HepG2 (cell line): ENCODE measurements around the gene ZNF763. TPM values are rescaled to one million over a fixed set of nuclear protein-coding genes. Genes with fewer than 3 reads are reported as not detected.
A peak's percentile ranks its signal among the peaks of the same experiment; 100 is the strongest.

Experiments
- ARHGAP35 ChIP-seq: sonication (generic); formaldehyde crosslinking; IDR thresholded peaks from 2 replicates; pipeline ENCODE4 v1.9.0; 2022; ENCODE audit warnings: mild to moderate bottlenecking, inconsistent platforms, moderate library complexity, missing genetic modification reagents, borderline replicate concordance
- CEBPG ChIP-seq: IDR thresholded peaks from 2 replicates; pipeline ENCODE4 v1.6.1; 2016
- FOXK2 ChIP-seq: fragments of 450-650 bp; IDR thresholded peaks from 2 replicates; pipeline ENCODE4 v1.6.1; 2016
- KDM4B ChIP-seq: sonication (generic); formaldehyde crosslinking; IDR thresholded peaks from 2 replicates; pipeline ENCODE4 v1.4.0; 2020; ENCODE audit warnings: missing genetic modification reagents
- MAFK ChIP-seq, 2 experiments: IDR thresholded peaks in 1 of 2; conservative IDR thresholded peaks in 1 of 2; 2 replicates each; pipeline ENCODE4 v1.6.1; 2011; ENCODE audit warnings: improper control_type of control experiment in 2 of 2, low read length in 2 of 2
- MBNL3 ChIP-seq: fragments of 250-450 bp; sonication (Bioruptor Pico); conservative IDR thresholded peaks from 2 replicates; pipeline ENCODE4 v1.8.0; 2022; ENCODE audit warnings: mild to moderate bottlenecking, inconsistent platforms
- MIER3 ChIP-seq: IDR thresholded peaks from 2 replicates; pipeline ENCODE4 v1.6.1; 2016; ENCODE audit warnings: missing compliant biosample characterization, borderline replicate concordance
- POLR2AphosphoS5 ChIP-seq: IDR thresholded peaks from 2 replicates; pipeline ENCODE4 v1.6.1; 2012; ENCODE audit warnings: low read depth, low read length
- RBFOX2 ChIP-seq: fragments of 200-400 bp; formaldehyde crosslinking; IDR thresholded peaks from 2 replicates; pipeline ENCODE4 v1.6.1; 2017; ENCODE audit warnings: low read depth, mild to moderate bottlenecking, low read length
- SAP130 ChIP-seq: IDR thresholded peaks from 2 replicates; pipeline ENCODE4 v1.6.1; 2016; ENCODE audit warnings: low read depth
- SCMH1 ChIP-seq: sonication (generic); formaldehyde crosslinking; IDR thresholded peaks from 2 replicates; pipeline ENCODE4 v1.9.0; 2021; ENCODE audit warnings: missing genetic modification reagents, mild to moderate bottlenecking, borderline replicate concordance
- ZNF235 ChIP-seq: sonication (generic); formaldehyde crosslinking; IDR thresholded peaks from 2 replicates; pipeline ENCODE4 v1.8.1; 2023; ENCODE audit warnings: mild to moderate bottlenecking, missing genetic modification reagents, borderline replicate concordance
- ZNF3 ChIP-seq: IDR thresholded peaks from 2 replicates; pipeline ENCODE4 v1.7.0; 2017; ENCODE audit warnings: inconsistent platforms
- polyA plus RNA-seq, 8 experiments: library from polyadenylated mRNA; depleted of rRNA in 3 of 8; stranded (reverse) in 7 of 8; unstranded in 1 of 8; fragments of >200 nt; fragmentation: Illumina TruSeq in 4 of 8; extraction: Trizol in 4 of 8; gene quantifications; 2 replicates each; pipeline versions ENCODE4 v1.2.1 to v1.2.3, GENCODE V29; 2011 to 2016; ENCODE audit warnings: low read depth in 4 of 8, missing spikeins in 1 of 8, mixed read lengths in 1 of 8; ENCODE audit not compliant: insufficient read depth in 1 of 8
- total RNA-seq, 5 experiments: library from RNA; depleted of rRNA; stranded (reverse); fragments of >200 nt; fragmentation: Illumina TruSeq; extraction: Trizol; gene quantifications; 2 replicates each; pipeline ENCODE4 v1.2.3, GENCODE V29; 2016; ENCODE audit warnings: low read depth in 1 of 5
- TF ChIP-seq, protein P1 (sequence below), 2 experiments: sonication (generic) in 1 of 2; formaldehyde crosslinking in 1 of 2; IDR thresholded peaks; 2 replicates each; pipeline versions ENCODE4 v1.4.0 to v1.6.1; 2016 to 2020; ENCODE audit warnings: borderline replicate concordance in 1 of 2, low read depth in 1 of 2, mild to moderate bottlenecking in 1 of 2, missing genetic modification reagents in 1 of 2
- TF ChIP-seq, protein P2 (sequence below): sonication (generic); formaldehyde crosslinking; IDR thresholded peaks from 2 replicates; pipeline ENCODE4 v1.5.1; 2020; ENCODE audit warnings: mild to moderate bottlenecking, missing genetic modification reagents, moderate library complexity
- TF ChIP-seq, protein P3 (sequence below): sonication (generic); formaldehyde crosslinking; conservative IDR thresholded peaks from 2 replicates; pipeline ENCODE4 v1.4.0; 2020; ENCODE audit warnings: missing genetic modification reagents
- TF ChIP-seq, protein P4 (sequence below): sonication (generic); formaldehyde crosslinking; conservative IDR thresholded peaks from 2 replicates; pipeline ENCODE4 v1.8.0; 2022; ENCODE audit warnings: missing genetic modification reagents

The ZNF763 gene
- total and polyA plus RNA-seq, 2 of the 13 experiments (the other 11 are each of a cell fraction or from before 2014, with no cell fraction given): 0.08 to 0.42 TPM

DNA sequence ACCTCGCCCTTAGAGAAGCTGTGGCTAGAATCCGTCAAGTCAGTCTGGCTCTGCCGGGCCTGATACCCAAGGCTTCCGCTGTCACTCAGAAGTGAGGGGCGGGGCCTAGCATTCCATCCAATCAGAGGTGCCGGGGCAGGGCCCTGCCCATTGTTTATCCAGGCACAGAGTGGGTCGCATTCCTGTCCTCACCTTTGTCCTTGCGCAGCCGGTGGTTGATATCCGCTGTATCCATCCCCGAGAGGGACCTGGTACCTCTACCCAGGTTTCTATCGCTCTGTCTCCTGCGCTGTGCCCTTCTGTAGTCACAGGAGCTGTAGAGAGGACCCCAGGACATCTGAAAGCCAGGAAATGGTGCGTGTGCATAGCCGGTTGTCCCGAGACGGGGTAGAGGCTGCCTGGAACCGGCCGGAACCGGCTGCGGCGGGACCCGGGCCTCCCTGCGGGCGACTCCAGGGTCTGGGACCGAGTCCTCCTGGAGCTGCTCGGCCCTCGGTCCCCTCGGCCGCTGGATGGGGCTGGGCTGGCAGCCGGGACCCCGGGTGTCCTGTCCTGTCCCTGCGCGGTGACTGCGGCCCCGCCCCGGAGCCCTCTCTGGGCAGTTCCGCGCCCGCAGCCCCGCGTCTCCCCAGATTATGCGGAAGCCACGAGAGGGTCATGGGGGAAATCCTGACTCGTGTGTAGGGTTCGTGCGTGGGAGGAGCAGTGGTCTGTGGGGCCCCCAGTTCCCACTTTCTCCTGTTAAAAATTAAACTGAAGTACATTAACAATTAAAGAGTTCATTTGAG, at the start of gene ZNF763 (continued):
- TF ChIP-seq, protein P1, sequence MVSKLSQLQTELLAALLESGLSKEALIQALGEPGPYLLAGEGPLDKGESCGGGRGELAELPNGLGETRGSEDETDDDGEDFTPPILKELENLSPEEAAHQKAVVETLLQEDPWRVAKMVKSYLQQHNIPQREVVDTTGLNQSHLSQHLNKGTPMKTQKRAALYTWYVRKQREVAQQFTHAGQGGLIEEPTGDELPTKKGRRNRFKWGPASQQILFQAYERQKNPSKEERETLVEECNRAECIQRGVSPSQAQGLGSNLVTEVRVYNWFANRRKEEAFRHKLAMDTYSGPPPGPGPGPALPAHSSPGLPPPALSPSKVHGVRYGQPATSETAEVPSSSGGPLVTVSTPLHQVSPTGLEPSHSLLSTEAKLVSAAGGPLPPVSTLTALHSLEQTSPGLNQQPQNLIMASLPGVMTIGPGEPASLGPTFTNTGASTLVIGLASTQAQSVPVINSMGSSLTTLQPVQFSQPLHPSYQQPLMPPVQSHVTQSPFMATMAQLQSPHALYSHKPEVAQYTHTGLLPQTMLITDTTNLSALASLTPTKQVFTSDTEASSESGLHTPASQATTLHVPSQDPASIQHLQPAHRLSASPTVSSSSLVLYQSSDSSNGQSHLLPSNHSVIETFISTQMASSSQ (IDR thresholded peaks at IDR 0.05; ENCODE audit: low read depth): no peak
- TF ChIP-seq, protein P1 (CRISPR knock-in tag; IDR thresholded peaks at IDR 0.05; ENCODE audit: borderline replicate concordance): no peak
- TF ChIP-seq KDM4B (CRISPR knock-in tag) (no peak), MBNL3 (CRISPR knock-in tag) (no peak), CEBPG (no peak), SCMH1 (no peak), FOXK2 (no peak), RBFOX2 (0 out of 2 replicates have a peak, but pooled peaks have one; percentile 19), ZNF235 (CRISPR knock-in tag) (no peak), POLR2AphosphoS5 (no peak), MIER3 (no peak), ARHGAP35 (CRISPR knock-in tag) (no peak), ZNF3 (no peak), MAFK (conservative IDR thresholded peaks at IDR 0.05 in 1 of 2, IDR thresholded peaks at IDR 0.05 in 1 of 2; ENCODE audit: low read length in 2 of 2) (no peak), SAP130 (CRISPR knock-in tag) (peak; percentile 33; the same call in 1 of the 2 replicates)
- TF ChIP-seq, protein P2, sequence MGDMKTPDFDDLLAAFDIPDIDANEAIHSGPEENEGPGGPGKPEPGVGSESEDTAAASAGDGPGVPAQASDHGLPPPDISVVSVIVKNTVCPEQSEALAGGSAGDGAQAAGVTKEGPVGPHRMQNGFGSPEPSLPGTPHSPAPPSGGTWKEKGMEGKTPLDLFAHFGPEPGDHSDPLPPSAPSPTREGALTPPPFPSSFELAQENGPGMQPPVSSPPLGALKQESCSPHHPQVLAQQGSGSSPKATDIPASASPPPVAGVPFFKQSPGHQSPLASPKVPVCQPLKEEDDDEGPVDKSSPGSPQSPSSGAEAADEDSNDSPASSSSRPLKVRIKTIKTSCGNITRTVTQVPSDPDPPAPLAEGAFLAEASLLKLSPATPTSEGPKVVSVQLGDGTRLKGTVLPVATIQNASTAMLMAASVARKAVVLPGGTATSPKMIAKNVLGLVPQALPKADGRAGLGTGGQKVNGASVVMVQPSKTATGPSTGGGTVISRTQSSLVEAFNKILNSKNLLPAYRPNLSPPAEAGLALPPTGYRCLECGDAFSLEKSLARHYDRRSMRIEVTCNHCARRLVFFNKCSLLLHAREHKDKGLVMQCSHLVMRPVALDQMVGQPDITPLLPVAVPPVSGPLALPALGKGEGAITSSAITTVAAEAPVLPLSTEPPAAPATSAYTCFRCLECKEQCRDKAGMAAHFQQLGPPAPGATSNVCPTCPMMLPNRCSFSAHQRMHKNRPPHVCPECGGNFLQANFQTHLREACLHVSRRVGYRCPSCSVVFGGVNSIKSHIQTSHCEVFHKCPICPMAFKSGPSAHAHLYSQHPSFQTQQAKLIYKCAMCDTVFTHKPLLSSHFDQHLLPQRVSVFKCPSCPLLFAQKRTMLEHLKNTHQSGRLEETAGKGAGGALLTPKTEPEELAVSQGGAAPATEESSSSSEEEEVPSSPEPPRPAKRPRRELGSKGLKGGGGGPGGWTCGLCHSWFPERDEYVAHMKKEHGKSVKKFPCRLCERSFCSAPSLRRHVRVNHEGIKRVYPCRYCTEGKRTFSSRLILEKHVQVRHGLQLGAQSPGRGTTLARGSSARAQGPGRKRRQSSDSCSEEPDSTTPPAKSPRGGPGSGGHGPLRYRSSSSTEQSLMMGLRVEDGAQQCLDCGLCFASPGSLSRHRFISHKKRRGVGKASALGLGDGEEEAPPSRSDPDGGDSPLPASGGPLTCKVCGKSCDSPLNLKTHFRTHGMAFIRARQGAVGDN: peak; percentile 5; the same call in 1 of the 2 replicates
- TF ChIP-seq, protein P3, sequence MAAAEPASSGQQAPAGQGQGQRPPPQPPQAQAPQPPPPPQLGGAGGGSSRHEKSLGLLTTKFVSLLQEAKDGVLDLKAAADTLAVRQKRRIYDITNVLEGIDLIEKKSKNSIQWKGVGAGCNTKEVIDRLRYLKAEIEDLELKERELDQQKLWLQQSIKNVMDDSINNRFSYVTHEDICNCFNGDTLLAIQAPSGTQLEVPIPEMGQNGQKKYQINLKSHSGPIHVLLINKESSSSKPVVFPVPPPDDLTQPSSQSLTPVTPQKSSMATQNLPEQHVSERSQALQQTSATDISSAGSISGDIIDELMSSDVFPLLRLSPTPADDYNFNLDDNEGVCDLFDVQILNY (CRISPR knock-in tag): no peak
- TF ChIP-seq, protein P4, sequence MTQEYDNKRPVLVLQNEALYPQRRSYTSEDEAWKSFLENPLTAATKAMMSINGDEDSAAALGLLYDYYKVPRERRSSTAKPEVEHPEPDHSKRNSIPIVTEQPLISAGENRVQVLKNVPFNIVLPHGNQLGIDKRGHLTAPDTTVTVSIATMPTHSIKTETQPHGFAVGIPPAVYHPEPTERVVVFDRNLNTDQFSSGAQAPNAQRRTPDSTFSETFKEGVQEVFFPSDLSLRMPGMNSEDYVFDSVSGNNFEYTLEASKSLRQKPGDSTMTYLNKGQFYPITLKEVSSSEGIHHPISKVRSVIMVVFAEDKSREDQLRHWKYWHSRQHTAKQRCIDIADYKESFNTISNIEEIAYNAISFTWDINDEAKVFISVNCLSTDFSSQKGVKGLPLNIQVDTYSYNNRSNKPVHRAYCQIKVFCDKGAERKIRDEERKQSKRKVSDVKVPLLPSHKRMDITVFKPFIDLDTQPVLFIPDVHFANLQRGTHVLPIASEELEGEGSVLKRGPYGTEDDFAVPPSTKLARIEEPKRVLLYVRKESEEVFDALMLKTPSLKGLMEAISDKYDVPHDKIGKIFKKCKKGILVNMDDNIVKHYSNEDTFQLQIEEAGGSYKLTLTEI (CRISPR knock-in tag): no peak
